ENCODE measurements around the gene PRDM8. TPM values are rescaled to one million over a fixed set of nuclear protein-coding genes. Genes with fewer than 3 reads are reported as not detected.

PRDM8 gene
- total and polyA plus RNA-seq, 2 experiments from 2014 or later = 0.65 to 1.8 TPM

DNA sequence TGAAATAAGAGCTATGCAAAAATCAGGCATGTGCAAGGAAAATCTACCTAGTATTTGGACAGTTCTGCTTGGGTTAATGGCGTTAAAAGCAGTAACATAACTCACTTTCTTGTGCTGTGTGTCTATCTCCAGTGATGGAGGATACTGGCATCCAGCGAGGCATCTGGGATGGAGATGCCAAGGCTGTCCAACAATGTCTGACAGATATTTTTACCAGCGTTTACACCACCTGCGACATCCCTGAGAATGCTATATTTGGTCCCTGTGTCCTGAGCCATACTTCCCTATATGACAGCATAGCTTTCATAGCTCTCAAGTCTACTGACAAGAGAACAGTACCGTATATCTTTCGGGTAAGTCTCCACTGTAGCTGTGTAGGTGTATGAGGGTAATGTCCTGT lies 2.6 kb downstream of the PRDM8 start:
- Histone ChIP-seq H3K4me1 (ENCODE audit: insufficient read depth) (peaks cover 18% of the 10 kb centered on the region), H4K20me1 (ENCODE audit: insufficient read depth, poor library complexity, severe bottlenecking) (no peaks in the 10 kb centered on the region), H3K9me2 (replicated peaks; ENCODE audit: insufficient read depth) (no peaks in the 10 kb centered on the region), H2AFZ (no peak overlapping the region), H3K4me3 (no peak overlapping the region), H3K27ac (no peak overlapping the region), H3K36me3 (replicated peaks; ENCODE audit: insufficient read depth, low read depth) (no peaks in the 10 kb centered on the region), H3K79me2 (no peaks in the 10 kb centered on the region), H3K9me3 (ENCODE audit: low read depth) (no peaks in the 10 kb centered on the region), H3K4me2 (no peak overlapping the region), H3K27me3 (peaks cover 96% of the 10 kb centered on the region)
- TF ChIP-seq EZH2 (IDR thresholded peaks at IDR 0.05; ENCODE audit: borderline replicate concordance) (no peak), EZH2phosphoT487 (IDR thresholded peaks at IDR 0.05; ENCODE audit: low read depth, severe bottlenecking, unreplicated experiment) (no peak)
- TF ChIP-seq, protein P1, sequence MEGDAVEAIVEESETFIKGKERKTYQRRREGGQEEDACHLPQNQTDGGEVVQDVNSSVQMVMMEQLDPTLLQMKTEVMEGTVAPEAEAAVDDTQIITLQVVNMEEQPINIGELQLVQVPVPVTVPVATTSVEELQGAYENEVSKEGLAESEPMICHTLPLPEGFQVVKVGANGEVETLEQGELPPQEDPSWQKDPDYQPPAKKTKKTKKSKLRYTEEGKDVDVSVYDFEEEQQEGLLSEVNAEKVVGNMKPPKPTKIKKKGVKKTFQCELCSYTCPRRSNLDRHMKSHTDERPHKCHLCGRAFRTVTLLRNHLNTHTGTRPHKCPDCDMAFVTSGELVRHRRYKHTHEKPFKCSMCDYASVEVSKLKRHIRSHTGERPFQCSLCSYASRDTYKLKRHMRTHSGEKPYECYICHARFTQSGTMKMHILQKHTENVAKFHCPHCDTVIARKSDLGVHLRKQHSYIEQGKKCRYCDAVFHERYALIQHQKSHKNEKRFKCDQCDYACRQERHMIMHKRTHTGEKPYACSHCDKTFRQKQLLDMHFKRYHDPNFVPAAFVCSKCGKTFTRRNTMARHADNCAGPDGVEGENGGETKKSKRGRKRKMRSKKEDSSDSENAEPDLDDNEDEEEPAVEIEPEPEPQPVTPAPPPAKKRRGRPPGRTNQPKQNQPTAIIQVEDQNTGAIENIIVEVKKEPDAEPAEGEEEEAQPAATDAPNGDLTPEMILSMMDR (IDR thresholded peaks at IDR 0.05; ENCODE audit: poor library complexity) = no peak
- WGBS (ENCODE audit: low lambda C conversion rate, missing lambda C conversion rate) = 66% methylated on average over 6 of the region's 6 CpGs
- no peak for DNase-seq (ENCODE audit: low spot score)

DNA sequence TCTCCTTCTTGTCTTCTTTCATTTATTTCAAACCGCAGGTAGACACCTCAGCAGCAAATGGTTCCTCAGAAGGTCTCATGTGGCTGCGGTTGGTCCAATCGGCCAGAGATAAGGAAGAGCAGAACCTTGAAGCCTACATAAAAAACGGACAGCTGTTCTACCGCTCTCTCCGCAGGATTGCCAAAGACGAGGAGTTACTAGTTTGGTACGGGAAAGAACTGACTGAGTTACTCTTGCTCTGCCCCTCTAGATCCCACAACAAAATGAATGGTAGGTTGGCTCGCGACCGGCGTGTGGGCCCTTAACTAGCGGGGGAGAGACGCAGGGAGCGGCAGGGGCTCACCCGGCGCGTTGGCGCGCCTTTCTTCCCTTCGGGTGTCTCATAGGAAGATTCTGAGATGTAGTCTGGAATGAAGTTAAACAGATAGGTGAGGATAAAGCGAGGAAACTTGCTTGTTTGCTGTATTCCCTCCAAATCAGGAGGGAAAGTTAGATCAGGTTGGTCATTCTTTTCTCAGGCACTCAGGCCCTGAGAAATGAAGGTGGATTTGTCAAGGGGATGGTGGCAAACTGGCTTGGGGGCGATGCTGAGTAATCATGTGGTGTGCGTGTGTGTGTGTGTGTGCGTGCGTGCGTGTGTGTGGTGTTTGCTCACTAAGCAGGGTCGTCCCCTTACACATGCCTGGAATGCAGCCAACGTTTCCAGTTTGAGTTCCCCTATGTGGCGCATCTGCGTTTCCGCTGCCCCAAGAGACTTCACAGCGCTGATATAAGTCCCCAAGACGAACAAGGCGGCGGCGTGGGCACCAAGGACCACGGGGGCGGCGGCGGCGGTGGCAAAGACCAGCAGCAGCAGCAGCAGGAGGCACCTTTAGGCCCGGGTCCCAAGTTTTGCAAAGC lies 4.2 kb downstream of the PRDM8 start:
- Histone ChIP-seq H3K27ac (no peak overlapping the region), H2AFZ (peak overlapping the region; percentile 96), H3K4me2 (peak overlapping the region; percentile 96), H4K20me1 (ENCODE audit: insufficient read depth, poor library complexity, severe bottlenecking) (no peaks in the 10 kb centered on the region), H3K36me3 (replicated peaks; ENCODE audit: insufficient read depth, low read depth) (no peaks in the 10 kb centered on the region), H3K9me2 (replicated peaks; ENCODE audit: insufficient read depth) (no peaks in the 10 kb centered on the region), H3K9me3 (ENCODE audit: low read depth) (no peaks in the 10 kb centered on the region), H3K4me3 (no peak overlapping the region), H3K4me1 (ENCODE audit: insufficient read depth) (peaks cover 18% of the 10 kb centered on the region), H3K27me3 (peaks cover 96% of the 10 kb centered on the region), H3K79me2 (no peaks in the 10 kb centered on the region)
- 11% methylated on average over 42 of the region's 43 CpGs for WGBS (ENCODE audit: low lambda C conversion rate, missing lambda C conversion rate)
- TF ChIP-seq, protein P1 (IDR thresholded peaks at IDR 0.05; ENCODE audit: poor library complexity) = no peak
- peak; percentile 39 for TF ChIP-seq EZH2phosphoT487 (IDR thresholded peaks at IDR 0.05; ENCODE audit: low read depth, severe bottlenecking, unreplicated experiment)
- peak; percentile 82 for TF ChIP-seq EZH2 (IDR thresholded peaks at IDR 0.05; ENCODE audit: borderline replicate concordance)
- peak; percentile 52 for DNase-seq (ENCODE audit: low spot score)

DNA sequence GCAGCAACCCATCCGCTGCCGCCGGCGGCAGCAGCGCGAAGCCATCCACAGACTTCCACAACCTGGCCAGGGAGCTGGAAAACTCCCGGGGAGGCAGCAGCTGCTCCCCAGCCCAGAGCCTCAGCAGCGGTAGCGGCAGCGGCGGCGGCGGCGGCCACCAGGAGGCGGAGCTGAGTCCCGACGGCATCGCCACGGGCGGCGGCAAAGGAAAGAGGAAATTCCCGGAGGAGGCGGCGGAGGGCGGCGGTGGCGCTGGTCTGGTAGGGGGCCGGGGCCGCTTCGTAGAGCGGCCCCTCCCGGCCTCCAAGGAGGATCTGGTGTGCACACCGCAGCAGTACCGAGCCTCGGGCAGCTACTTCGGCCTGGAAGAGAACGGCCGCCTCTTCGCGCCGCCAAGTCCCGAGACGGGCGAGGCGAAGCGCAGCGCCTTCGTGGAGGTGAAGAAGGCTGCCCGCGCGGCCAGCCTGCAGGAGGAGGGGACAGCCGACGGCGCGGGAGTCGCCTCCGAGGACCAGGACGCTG lies 4.9 kb downstream of the PRDM8 start:
- H3K27me3 ChIP-seq = peaks cover 96% of the 10 kb centered on the region

More for the DNA sequence above, 4.9 kb downstream of the PRDM8 start:
- Histone ChIP-seq H3K79me2 (no peaks in the 10 kb centered on the region), H3K9me2 (replicated peaks; ENCODE audit: insufficient read depth) (no peaks in the 10 kb centered on the region), H3K27ac (no peak overlapping the region), H3K4me2 (peak overlapping the region; percentile 96), H3K9me3 (ENCODE audit: low read depth) (no peaks in the 10 kb centered on the region), H3K4me3 (peak overlapping the region; percentile 83), H3K36me3 (replicated peaks; ENCODE audit: insufficient read depth, low read depth) (no peaks in the 10 kb centered on the region), H2AFZ (peak overlapping the region; percentile 96), H3K4me1 (ENCODE audit: insufficient read depth) (peaks cover 14% of the 10 kb centered on the region), H4K20me1 (ENCODE audit: insufficient read depth, poor library complexity, severe bottlenecking) (no peaks in the 10 kb centered on the region)
- DNase-seq (ENCODE audit: low spot score) = peak; percentile 86
- WGBS (ENCODE audit: low lambda C conversion rate, missing lambda C conversion rate) = 3% methylated on average over 13 of the region's 58 CpGs
- TF ChIP-seq EZH2 (IDR thresholded peaks at IDR 0.05; ENCODE audit: borderline replicate concordance) (peak; percentile 7), EZH2phosphoT487 (IDR thresholded peaks at IDR 0.05; ENCODE audit: low read depth, severe bottlenecking, unreplicated experiment) (no peak)
- TF ChIP-seq, protein P1 (IDR thresholded peaks at IDR 0.05; ENCODE audit: poor library complexity) = peak; percentile 83

All from hepatocyte (in vitro differentiated cells).